Skeletal muscle satellite cell (primary cell): ENCODE results near the gene CR1.
"Not testable (repeated sequence)": the region's sequence is repeated elsewhere in the genome, so short reads cannot be mapped to it uniquely, and the experiment has no call there.

Experiments
- H3K27me3 ChIP-seq: 2 replicates; pipeline ENCODE4 v1.7.0; 2013; ENCODE audit warnings: low read length; ENCODE audit not compliant: control insufficient read depth, insufficient read depth
- H3K36me3 ChIP-seq: 2 replicates; pipeline ENCODE4 v1.7.0; 2013; ENCODE audit warnings: mild to moderate bottlenecking, control low read depth, low read length; ENCODE audit not compliant: insufficient read depth
- H3K4me1 ChIP-seq: 2 replicates; pipeline ENCODE4 v1.7.0; 2013; ENCODE audit warnings: low read length; ENCODE audit not compliant: control insufficient read depth, insufficient read depth
- H3K4me2 ChIP-seq: 2 replicates; pipeline ENCODE4 v1.7.0; 2013; ENCODE audit warnings: mild to moderate bottlenecking, low read length
- H3K4me3 ChIP-seq: 2 replicates; pipeline ENCODE4 v1.7.0; 2013; ENCODE audit warnings: low read length
- H3K9ac ChIP-seq: 2 replicates; pipeline ENCODE4 v1.7.0; 2013; ENCODE audit warnings: mild to moderate bottlenecking, low read depth, low read length, moderate library complexity
- H3K9me3 ChIP-seq: replicated peaks from 2 replicates; pipeline ENCODE4 v1.7.0; 2013; ENCODE audit warnings: mild to moderate bottlenecking, control low read depth, low read length

CR1 gene

GRCh38 chr1:207474210-207474609 lies 21.7 kb upstream of the CR1 start:
- H3K9me3 ChIP-seq = no peaks in the 10 kb centered on the region
- no peaks in the 10 kb centered on the region for H3K4me1 ChIP-seq
- peaks cover 9% of the 10 kb centered on the region for H3K27me3 ChIP-seq
- no peak overlapping the region for H3K4me3 ChIP-seq
- H3K4me2 ChIP-seq = no peak overlapping the region
- H3K36me3 ChIP-seq = no peaks in the 10 kb centered on the region
- H3K9ac ChIP-seq = no peak overlapping the region

GRCh38 chr1:207486198-207486597 lies 9.8 kb upstream of the CR1 start:
- no peak overlapping the region for H3K4me2 ChIP-seq
- peaks cover 24% of the 10 kb centered on the region for H3K27me3 ChIP-seq
- no peak overlapping the region for H3K4me3 ChIP-seq
- H3K9ac ChIP-seq = no peak overlapping the region
- H3K4me1 ChIP-seq = no peaks in the 10 kb centered on the region
- H3K36me3 ChIP-seq = no peaks in the 10 kb centered on the region
- no peaks in the 10 kb centered on the region for H3K9me3 ChIP-seq

- Histone ChIP-seq H3K9me3 (no peaks in the 10 kb centered on the region), H3K4me2 (no peak overlapping the region), H3K9ac (no peak overlapping the region), H3K27me3 (peaks cover 36% of the 10 kb centered on the region), H3K4me1 (no peaks in the 10 kb centered on the region), H3K4me3 (no peak overlapping the region), H3K36me3 (no peaks in the 10 kb centered on the region)
Observed at GRCh38 chr1:207487636-207488035, 8.3 kb upstream of the CR1 start.

- Histone ChIP-seq H3K9ac (no peak overlapping the region), H3K4me3 (no peak overlapping the region), H3K9me3 (no peaks in the 10 kb centered on the region), H3K36me3 (no peaks in the 10 kb centered on the region), H3K27me3 (peaks cover 72% of the 10 kb centered on the region), H3K4me1 (no peaks in the 10 kb centered on the region), H3K4me2 (no peak overlapping the region)
Observed at GRCh38 chr1:207493212-207493611, 2.7 kb upstream of the CR1 start.

GRCh38 chr1:207494171-207494570 lies 1.8 kb upstream of the CR1 start:
- no peaks in the 10 kb centered on the region for H3K36me3 ChIP-seq
- H3K4me1 ChIP-seq = no peaks in the 10 kb centered on the region
- H3K4me2 ChIP-seq = no peak overlapping the region
- peaks cover 72% of the 10 kb centered on the region for H3K27me3 ChIP-seq
- H3K4me3 ChIP-seq = no peak overlapping the region
- no peaks in the 10 kb centered on the region for H3K9me3 ChIP-seq
- no peak overlapping the region for H3K9ac ChIP-seq

GRCh38 chr1:207495281-207495680 lies 676 bp upstream of the CR1 start:
- H3K4me2 ChIP-seq, H3K36me3 ChIP-seq, H3K4me1 ChIP-seq, H3K9me3 ChIP-seq, H3K4me3 ChIP-seq, H3K9ac ChIP-seq: not testable (repeated sequence)
- H3K27me3 ChIP-seq = peaks cover 71% of the 10 kb centered on the region

- no peak overlapping the region for H3K4me2 ChIP-seq
- H3K27me3 ChIP-seq = peaks cover 73% of the 10 kb centered on the region
- no peaks in the 10 kb centered on the region for H3K36me3 ChIP-seq
- H3K9ac ChIP-seq = no peak overlapping the region
- H3K4me3 ChIP-seq = no peak overlapping the region
- no peaks in the 10 kb centered on the region for H3K9me3 ChIP-seq
- no peaks in the 10 kb centered on the region for H3K4me1 ChIP-seq
Observed at GRCh38 chr1:207497941-207498340, 2.0 kb downstream of the CR1 start.

GRCh38 chr1:207499573-207499972 lies 3.6 kb downstream of the CR1 start:
- Histone ChIP-seq H3K9me3 (no peaks in the 10 kb centered on the region), H3K4me1 (no peaks in the 10 kb centered on the region), H3K4me3 (no peak overlapping the region)

GRCh38 chr1:207500306-207500705 lies 4.3 kb downstream of the CR1 start:
- Histone ChIP-seq H3K4me2 (no peak overlapping the region), H3K9ac (no peak overlapping the region), H3K27me3 (peaks cover 75% of the 10 kb centered on the region), H3K4me1 (no peaks in the 10 kb centered on the region), H3K36me3 (no peaks in the 10 kb centered on the region), H3K9me3 (no peaks in the 10 kb centered on the region), H3K4me3 (no peak overlapping the region)

More at GRCh38 chr1:207499573-207499972, 3.6 kb downstream of the CR1 start:
- Histone ChIP-seq H3K27me3 (peaks cover 71% of the 10 kb centered on the region), H3K4me2 (no peak overlapping the region), H3K36me3 (no peaks in the 10 kb centered on the region), H3K9ac (no peak overlapping the region)

- no peak overlapping the region for H3K9ac ChIP-seq
- no peak overlapping the region for H3K4me2 ChIP-seq
- H3K4me1 ChIP-seq = no peaks in the 10 kb centered on the region
- H3K4me3 ChIP-seq = no peak overlapping the region
- no peaks in the 10 kb centered on the region for H3K36me3 ChIP-seq
- H3K9me3 ChIP-seq = no peaks in the 10 kb centered on the region
- H3K27me3 ChIP-seq = peaks cover 68% of the 10 kb centered on the region
Observed at GRCh38 chr1:207501071-207501470, 5.1 kb downstream of the CR1 start.

- Histone ChIP-seq H3K4me2 (no peak overlapping the region), H3K9me3 (no peaks in the 10 kb centered on the region), H3K4me3 (no peak overlapping the region), H3K27me3 (peaks cover 52% of the 10 kb centered on the region), H3K36me3 (no peaks in the 10 kb centered on the region), H3K4me1 (no peaks in the 10 kb centered on the region), H3K9ac (no peak overlapping the region)
Observed at GRCh38 chr1:207502726-207503125, 6.8 kb downstream of the CR1 start.

- Histone ChIP-seq H3K36me3 (no peaks in the 10 kb centered on the region), H3K4me1 (no peaks in the 10 kb centered on the region), H3K4me2 (no peak overlapping the region), H3K4me3 (no peak overlapping the region), H3K27me3 (peaks cover 49% of the 10 kb centered on the region), H3K9ac (no peak overlapping the region), H3K9me3 (no peaks in the 10 kb centered on the region)
Observed at GRCh38 chr1:207503950-207504349, 8.0 kb downstream of the CR1 start.
